Breast epithelium (tissue), 3 donors: Measurements from ENCODE around the gene LAMC1.

ENCODE experiments used
- POLR2A ChIP-seq: fragments of 450-650 bp; IDR thresholded peaks from one replicate; pipeline ENCODE4 v1.6.1; 2016; ENCODE audit warnings: antibody characterized with exemption, mild to moderate bottlenecking, moderate library complexity
- POLR2AphosphoS5 ChIP-seq, 3 donors: sonication (generic); formaldehyde crosslinking; IDR thresholded peaks; one replicate each; pipeline ENCODE4 v1.6.1; 2017; ENCODE audit warnings: antibody characterized with exemption in 3 of 3
- TF ChIP-seq, protein P1 (sequence below), 3 donors: fragments of 450-650 bp; IDR thresholded peaks; one replicate each; pipeline ENCODE4 v1.5.1; 2016 to 2017; ENCODE audit warnings: antibody characterized with exemption in 3 of 3, mild to moderate bottlenecking in 3 of 3, moderate library complexity in 3 of 3

DNA sequence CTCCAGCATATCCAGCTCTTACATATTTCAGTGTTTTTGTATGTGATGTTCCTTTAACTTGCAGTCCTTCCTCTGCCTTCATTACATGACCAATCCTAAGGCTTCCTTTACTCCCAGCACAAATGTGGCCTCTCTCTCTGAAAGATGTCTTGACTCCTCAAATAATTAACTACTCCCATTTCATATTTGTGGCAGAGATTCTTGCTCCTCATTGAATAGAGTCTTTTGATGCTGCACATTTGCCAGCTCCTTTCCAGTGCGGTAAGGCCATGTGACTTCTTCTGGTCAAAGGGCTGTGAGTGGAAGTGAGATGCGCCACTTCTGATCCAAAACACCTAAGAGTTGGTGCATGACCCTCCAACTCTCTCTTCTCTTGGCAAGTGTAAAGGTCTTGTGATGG is 19.1 kb upstream of the LAMC1 start:
- TF ChIP-seq POLR2AphosphoS5 (IDR thresholded peaks at IDR 0.05) = no peak
- no peak for TF ChIP-seq POLR2A
- TF ChIP-seq, protein P1, sequence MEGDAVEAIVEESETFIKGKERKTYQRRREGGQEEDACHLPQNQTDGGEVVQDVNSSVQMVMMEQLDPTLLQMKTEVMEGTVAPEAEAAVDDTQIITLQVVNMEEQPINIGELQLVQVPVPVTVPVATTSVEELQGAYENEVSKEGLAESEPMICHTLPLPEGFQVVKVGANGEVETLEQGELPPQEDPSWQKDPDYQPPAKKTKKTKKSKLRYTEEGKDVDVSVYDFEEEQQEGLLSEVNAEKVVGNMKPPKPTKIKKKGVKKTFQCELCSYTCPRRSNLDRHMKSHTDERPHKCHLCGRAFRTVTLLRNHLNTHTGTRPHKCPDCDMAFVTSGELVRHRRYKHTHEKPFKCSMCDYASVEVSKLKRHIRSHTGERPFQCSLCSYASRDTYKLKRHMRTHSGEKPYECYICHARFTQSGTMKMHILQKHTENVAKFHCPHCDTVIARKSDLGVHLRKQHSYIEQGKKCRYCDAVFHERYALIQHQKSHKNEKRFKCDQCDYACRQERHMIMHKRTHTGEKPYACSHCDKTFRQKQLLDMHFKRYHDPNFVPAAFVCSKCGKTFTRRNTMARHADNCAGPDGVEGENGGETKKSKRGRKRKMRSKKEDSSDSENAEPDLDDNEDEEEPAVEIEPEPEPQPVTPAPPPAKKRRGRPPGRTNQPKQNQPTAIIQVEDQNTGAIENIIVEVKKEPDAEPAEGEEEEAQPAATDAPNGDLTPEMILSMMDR (IDR thresholded peaks at IDR 0.05) = no peak
